Fibroblast of skin of abdomen (primary cell): ENCODE results near the gene CREB5.

Source experiments
- DNase-seq: peaks from one replicate; pipeline ENCODE4 v3.0.0-alpha.2; 2013

CREB5 gene

GRCh38 chr7:28615091-28615490 is 202.8 kb downstream of the CREB5 start:
- no peak for DNase-seq

- no peak for DNase-seq
Measured at GRCh38 chr7:28617308-28617880, 205.1 kb downstream of the CREB5 start.

GRCh38 chr7:28618383-28618782 is 206.1 kb downstream of the CREB5 start:
- no peak for DNase-seq

- no peak for DNase-seq
Measured at GRCh38 chr7:28619256-28619655, 206.9 kb downstream of the CREB5 start.

GRCh38 chr7:28621369-28621841 is 209.1 kb downstream of the CREB5 start:
- no peak for DNase-seq

GRCh38 chr7:28623105-28623730 is 210.9 kb downstream of the CREB5 start:
- DNase-seq: peak; percentile 62

- no peak for DNase-seq
Measured at GRCh38 chr7:28623863-28624262, 211.5 kb downstream of the CREB5 start.

GRCh38 chr7:28625432-28625831 is 213.1 kb downstream of the CREB5 start:
- peak; percentile 35 for DNase-seq

GRCh38 chr7:28626221-28626620 is 213.9 kb downstream of the CREB5 start:
- no peak for DNase-seq

GRCh38 chr7:28626624-28627262 is 214.4 kb downstream of the CREB5 start:
- peak; percentile 50 for DNase-seq

GRCh38 chr7:28627263-28627653 is 214.9 kb downstream of the CREB5 start:
- DNase-seq: no peak

- no peak for DNase-seq
Measured at GRCh38 chr7:28627896-28628295, 215.6 kb downstream of the CREB5 start.

- peak; percentile 28 for DNase-seq
Measured at GRCh38 chr7:28629216-28629842, 217.0 kb downstream of the CREB5 start.

GRCh38 chr7:28630350-28630749 is 218.0 kb downstream of the CREB5 start:
- DNase-seq: peak; percentile 79

GRCh38 chr7:28631995-28632394 is 219.7 kb downstream of the CREB5 start:
- no peak for DNase-seq

GRCh38 chr7:28638914-28639313 is 226.6 kb downstream of the CREB5 start:
- DNase-seq: no peak

GRCh38 chr7:28640001-28640400 is 227.7 kb downstream of the CREB5 start:
- DNase-seq: no peak

GRCh38 chr7:28641752-28642545 is 229.6 kb downstream of the CREB5 start:
- no peak for DNase-seq

GRCh38 chr7:28643188-28643569 is 230.9 kb downstream of the CREB5 start:
- peak; percentile 45 for DNase-seq

GRCh38 chr7:28643584-28644340 is 231.4 kb downstream of the CREB5 start:
- no peak for DNase-seq

GRCh38 chr7:28645866-28646265 is 233.5 kb downstream of the CREB5 start:
- DNase-seq: no peak
